Cardiac fibroblast (primary cell): ENCODE measurements around the gene PCK2.

Experiments used
- DNase-seq, 2 donors: peaks; one replicate each; pipeline versions ENCODE4 v3.0.0 to v3.0.0-alpha.2; 2010; ENCODE audit warnings: low read depth in 2 of 2
- H3K4me3 ChIP-seq, 2 donors: replicated peaks in 1 of 2; 1 replicate in 1 of 2; 2 replicates in 1 of 2; pipeline ENCODE4 v1.5.1; 2011; ENCODE audit warnings: low read depth in 2 of 2, low read length in 2 of 2, mild to moderate bottlenecking in 2 of 2, moderate library complexity in 1 of 2
- TF ChIP-seq, protein P1 (sequence below): IDR thresholded peaks from one replicate; pipeline ENCODE4 v1.5.1; 2011; ENCODE audit warnings: low read depth, mild to moderate bottlenecking, low read length, inconsistent platforms

PCK2 gene

DNA sequence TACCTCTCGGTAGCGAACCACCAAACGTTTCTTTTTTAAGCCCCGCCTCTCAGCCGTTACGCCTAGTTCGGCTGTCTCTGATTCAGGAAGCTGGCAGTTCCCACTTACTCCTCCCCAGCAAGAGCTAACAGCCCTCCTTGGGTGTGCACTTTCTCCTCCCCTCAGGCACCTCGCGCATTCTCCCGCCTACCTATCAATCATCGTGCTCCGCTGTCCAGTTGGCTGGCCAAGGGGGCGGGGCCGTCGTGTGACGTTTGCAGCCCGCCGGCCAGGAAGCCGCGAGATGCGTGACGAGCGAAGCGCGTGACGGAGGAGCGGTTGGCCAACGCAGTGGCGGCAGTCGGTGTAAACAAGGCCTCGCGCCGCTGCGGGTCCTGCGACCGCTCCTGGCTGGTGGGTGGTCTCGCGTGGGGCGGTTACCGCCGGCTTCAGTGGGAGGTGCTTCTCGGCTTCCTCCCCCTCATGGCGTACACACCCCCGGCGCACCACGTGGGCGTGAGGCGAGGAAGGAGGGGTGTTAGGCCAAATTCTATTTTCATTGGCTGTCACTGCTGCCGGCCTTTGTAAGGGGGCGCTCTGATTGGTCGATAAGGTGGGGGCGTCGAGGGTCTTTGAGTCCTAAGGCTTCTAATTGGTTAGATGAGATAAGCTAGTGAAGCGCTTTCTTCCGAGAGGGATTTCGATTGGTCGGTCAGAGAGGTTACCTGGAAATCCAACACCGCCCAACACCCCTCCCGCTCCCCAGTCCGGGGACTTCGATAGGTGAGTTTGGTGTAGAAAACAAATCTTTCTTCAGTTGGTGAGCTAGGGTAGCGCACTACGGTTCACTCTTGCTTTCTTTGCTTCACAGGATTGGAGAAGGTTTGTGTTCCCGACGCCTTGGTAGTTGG, 20.7 kb downstream of the PCK2 start, which contains the start of the genes DCAF11 and NRL:
Gene DCAF11, plus strand, starts transcription at position 246 of the 890 bp plus-strand sequence. CDS start 818 bp downstream, outside the sequence.
Gene NRL, minus strand, starts transcription at position 418 of the 890 bp plus-strand sequence. CDS start 32,101 bp downstream, outside the sequence.
- peak; percentile 100 for DNase-seq
- TF ChIP-seq, protein P1, sequence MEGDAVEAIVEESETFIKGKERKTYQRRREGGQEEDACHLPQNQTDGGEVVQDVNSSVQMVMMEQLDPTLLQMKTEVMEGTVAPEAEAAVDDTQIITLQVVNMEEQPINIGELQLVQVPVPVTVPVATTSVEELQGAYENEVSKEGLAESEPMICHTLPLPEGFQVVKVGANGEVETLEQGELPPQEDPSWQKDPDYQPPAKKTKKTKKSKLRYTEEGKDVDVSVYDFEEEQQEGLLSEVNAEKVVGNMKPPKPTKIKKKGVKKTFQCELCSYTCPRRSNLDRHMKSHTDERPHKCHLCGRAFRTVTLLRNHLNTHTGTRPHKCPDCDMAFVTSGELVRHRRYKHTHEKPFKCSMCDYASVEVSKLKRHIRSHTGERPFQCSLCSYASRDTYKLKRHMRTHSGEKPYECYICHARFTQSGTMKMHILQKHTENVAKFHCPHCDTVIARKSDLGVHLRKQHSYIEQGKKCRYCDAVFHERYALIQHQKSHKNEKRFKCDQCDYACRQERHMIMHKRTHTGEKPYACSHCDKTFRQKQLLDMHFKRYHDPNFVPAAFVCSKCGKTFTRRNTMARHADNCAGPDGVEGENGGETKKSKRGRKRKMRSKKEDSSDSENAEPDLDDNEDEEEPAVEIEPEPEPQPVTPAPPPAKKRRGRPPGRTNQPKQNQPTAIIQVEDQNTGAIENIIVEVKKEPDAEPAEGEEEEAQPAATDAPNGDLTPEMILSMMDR = no peak
- peak within 1 kb of the TSS; percentile 71 to 91 for H3K4me3 ChIP-seq

DNA sequence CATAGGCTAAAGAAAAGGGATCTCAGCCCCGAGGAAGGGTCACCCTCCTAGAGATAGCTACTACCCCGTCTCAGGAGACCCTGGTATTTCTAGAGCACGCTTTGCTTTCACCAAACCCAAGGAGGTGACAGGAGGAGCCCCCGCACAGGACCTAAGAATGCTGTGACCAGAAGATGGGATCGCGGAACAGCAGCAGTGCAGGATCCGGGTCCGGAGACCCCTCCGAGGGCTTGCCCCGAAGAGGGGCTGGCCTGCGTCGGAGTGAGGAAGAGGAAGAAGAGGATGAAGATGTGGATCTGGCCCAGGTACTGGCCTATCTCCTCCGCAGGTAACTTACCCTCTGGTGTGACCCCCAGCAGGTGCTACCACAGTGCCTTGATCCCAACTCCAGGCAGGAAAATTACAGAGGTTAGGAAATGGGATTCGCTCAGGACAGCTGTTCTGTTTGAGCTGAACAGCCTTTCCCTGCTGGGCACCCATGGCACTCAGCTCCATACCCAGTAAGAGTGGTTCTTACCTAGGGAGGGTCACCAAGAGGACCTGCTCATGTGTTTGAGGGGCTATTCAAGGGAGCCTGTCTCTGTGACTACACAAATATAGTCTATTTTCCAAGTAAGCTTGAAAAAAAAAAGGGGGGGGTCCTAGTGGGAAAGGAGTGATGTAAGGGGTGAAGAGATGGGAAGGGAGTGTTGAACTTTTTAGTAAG, 21.5 kb downstream of the PCK2 start:
- DNase-seq = no peak
- peak overlapping the region; percentile 71 to 91 for H3K4me3 ChIP-seq
- TF ChIP-seq, protein P1 = no peak

DNA sequence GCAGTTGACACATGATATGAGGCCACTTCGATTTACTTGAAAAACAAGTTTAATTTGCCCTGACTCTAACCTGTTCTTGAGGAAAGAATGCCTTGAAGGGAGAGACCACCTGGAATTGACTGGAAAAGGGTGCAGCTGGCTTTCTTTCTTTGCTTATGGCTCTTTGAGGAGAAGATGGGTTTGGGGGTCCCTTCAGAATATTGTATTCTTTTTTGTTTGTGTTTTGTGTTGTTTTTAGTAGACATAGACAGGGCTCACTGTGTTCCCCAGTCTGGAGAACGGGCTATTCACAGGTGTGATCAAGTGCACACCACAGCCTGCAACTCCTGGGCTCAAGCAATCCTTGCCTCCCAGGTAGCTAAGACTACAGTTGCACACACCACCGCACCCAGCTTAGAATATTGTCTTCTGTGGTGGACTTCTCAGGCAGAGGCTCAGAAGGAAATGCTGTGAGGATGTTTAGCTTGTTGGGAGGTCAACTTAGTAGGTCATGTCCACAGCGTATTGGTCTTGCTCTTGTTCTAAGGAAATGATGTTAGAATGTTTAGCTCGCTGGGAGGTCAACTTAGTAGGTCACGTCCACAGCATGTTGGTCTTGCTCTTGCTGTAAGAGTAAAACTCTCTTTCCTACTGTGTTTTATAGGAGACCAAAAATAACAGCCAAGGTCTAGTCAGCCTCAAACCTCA, 22.2 kb downstream of the PCK2 start:
- H3K4me3 ChIP-seq = no peak overlapping the region
- TF ChIP-seq, protein P1 = no peak
- DNase-seq = no peak

DNA sequence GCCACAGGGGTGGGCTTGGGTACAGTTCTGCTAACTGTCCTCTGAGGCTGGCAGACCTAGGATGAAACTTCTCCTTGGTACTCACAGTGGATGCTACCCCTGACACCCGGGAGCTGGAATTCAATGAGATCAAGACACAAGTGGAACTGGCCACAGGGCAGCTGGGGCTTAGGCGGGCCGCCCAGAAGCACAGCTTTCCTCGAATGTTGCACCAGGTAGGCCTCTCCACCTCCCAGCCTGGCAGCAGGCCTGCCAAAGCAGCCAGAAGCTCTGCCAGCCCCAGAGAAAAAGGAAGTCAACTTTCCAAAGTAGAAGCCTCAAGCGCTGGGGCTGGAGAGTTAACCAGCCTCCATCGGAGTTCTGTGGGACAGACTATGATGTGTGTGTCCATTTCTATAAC, 23.1 kb downstream of the PCK2 start:
- TF ChIP-seq, protein P1 = no peak
- H3K4me3 ChIP-seq = no peak overlapping the region
- DNase-seq = no peak

DNA sequence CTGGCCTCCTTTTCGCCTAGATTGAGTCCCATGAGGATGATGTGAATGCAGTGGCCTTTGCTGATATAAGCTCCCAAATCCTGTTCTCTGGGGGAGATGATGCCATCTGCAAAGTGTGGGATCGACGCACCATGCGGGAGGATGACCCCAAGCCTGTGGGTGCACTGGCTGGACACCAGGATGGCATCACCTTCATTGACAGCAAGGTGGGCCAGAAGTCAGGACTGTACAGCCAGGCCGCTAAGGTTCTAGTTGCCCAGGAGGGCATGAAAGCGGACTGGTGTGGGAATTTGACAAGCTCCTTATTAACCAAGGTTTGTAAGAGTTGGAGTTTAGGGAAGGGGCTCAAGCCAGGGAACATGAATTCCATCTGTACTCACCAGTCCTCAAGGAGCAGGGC, 25.6 kb downstream of the PCK2 start:
- DNase-seq = no peak
- TF ChIP-seq, protein P1 = no peak
- no peak overlapping the region for H3K4me3 ChIP-seq

DNA sequence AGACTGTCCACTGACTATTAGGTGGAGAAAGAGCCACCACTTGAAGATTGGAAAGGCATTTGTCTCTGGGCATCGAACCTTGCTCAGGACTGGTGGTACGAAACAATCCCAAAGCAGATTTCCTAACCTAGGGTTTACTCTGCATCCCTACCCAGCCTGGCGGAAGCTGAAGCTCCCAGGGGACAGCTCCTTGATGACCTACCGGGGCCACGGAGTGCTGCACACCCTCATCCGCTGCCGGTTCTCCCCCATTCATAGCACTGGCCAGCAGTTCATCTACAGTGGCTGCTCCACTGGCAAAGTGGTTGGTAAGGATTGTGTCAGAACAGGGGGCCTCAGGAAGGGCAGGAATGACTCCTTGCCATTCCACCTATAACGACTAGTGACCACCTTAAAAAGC, 27.1 kb downstream of the PCK2 start:
- TF ChIP-seq, protein P1 = no peak
- H3K4me3 ChIP-seq = no peak overlapping the region
- DNase-seq = no peak
